GM21360 (cell line): ENCODE measurements around the gene SMIM13.

Experiments used
- ATAC-seq: cut with Tn5 transposase; IDR thresholded peaks from one replicate; pipeline ENCODE4 v1.9.1; 2021; ENCODE audit warnings: mild to moderate bottlenecking, moderate library complexity; ENCODE audit not compliant: unreplicated experiment

SMIM13 gene

DNA sequence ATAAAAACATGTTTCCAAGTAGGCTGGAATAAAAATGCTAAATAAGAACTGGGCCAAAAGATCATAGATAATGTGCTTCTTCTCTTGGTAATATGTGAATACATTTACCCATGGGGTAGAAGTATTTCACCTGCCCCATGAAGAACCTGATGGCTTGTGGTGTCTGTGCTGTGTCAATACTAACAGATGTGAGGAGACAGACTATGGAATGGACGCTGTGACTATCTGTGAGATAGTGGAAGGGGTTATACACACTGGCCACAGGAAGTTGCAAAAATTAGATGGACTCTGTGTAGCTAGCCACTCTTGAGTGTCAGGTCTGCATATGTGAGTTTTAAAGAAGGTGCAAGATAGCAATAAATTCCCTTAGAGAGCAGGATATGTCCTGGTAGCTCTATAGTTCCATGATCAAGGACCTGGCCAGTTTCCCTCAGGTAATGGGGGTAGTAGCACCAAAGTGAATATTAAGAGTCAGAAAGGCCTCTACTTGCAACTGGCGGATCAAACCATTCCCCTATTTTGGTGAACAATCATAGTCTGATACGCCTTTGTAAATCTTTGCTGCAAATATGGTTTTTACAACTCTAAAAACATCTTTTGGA lies 90.2 kb downstream of the SMIM13 start:
- ATAC-seq = no peak

DNA sequence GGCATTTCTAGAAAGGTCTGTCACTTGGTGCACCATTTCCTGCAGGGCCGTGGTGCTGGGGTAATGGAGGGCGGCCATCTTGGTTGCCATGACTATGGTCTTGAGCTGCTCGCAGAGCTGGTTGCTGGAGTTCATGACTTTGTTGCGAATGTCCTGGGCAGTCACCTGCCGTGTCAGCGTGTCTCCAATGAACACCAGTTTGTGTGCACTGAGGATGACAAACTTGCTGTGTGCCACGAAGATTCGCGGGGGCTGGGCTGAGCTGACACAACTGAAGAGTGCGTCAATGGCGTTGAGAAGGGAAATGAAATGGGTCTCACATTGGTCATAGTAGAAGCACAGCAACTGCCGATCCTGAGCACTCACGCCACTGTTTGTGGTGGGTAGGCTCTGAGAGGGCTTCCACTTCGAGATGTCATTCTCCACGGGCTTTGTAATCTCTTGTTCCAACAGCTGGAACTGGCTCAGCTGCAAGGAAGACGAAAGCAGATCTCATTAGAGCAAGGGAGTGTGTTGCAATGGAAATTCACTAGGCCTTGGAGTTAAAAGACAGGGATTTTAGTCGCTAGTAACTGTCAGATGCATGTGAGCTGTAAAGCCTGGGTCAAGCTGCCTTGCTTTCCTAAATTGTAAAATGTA lies 91.7 kb downstream of the SMIM13 start:
- ATAC-seq = no peak

- no peak for ATAC-seq
Observed at GRCh38 chr6:11187301-11187700, 93.7 kb downstream of the SMIM13 start.
